RKO (cell line): ENCODE data around the gene CHST8.
"Not testable (repeated sequence)": the region's sequence is repeated elsewhere in the genome, so short reads cannot be mapped to it uniquely, and the experiment has no call there.

ENCODE experiments used
- DNase-seq: peaks from one replicate; pipeline ENCODE4 v3.0.0-alpha.2; 2016; ENCODE audit warnings: low spot score

The CHST8 gene

GRCh38 chr19:33690378-33691029 is 68.8 kb downstream of the CHST8 start:
- DNase-seq: no peak

- DNase-seq: no peak
Measured at GRCh38 chr19:33691030-33691427, 69.3 kb downstream of the CHST8 start.

- DNase-seq: no peak
Measured at GRCh38 chr19:33691736-33692135, 70.0 kb downstream of the CHST8 start.

GRCh38 chr19:33693678-33694077 is 71.9 kb downstream of the CHST8 start:
- DNase-seq: no peak

GRCh38 chr19:33695547-33695946 is 73.8 kb downstream of the CHST8 start:
- DNase-seq: not testable (repeated sequence)

GRCh38 chr19:33697766-33698165 is 76.0 kb downstream of the CHST8 start:
- DNase-seq: no peak

GRCh38 chr19:33698576-33699435 is 77.1 kb downstream of the CHST8 start:
- DNase-seq: no peak

- no peak for DNase-seq
Measured at GRCh38 chr19:33699754-33700407, 78.1 kb downstream of the CHST8 start.

- DNase-seq: no peak
Measured at GRCh38 chr19:33700408-33701013, 78.8 kb downstream of the CHST8 start.

GRCh38 chr19:33701565-33701964 is 79.8 kb downstream of the CHST8 start:
- no peak for DNase-seq

- no peak for DNase-seq
Measured at GRCh38 chr19:33702606-33703437, 81.1 kb downstream of the CHST8 start.

- DNase-seq: no peak
Measured at GRCh38 chr19:33703438-33703750, 81.6 kb downstream of the CHST8 start.

- DNase-seq: no peak
Measured at GRCh38 chr19:33703821-33704220, 82.1 kb downstream of the CHST8 start.

GRCh38 chr19:33704271-33704670 is 82.5 kb downstream of the CHST8 start:
- DNase-seq: no peak

- no peak for DNase-seq
Measured at GRCh38 chr19:33705090-33705847, 83.5 kb downstream of the CHST8 start.

GRCh38 chr19:33705860-33706259 is 84.1 kb downstream of the CHST8 start:
- no peak for DNase-seq

GRCh38 chr19:33706631-33707030 is 84.9 kb downstream of the CHST8 start:
- DNase-seq: no peak

- no peak for DNase-seq
Measured at GRCh38 chr19:33712268-33712667, 90.5 kb downstream of the CHST8 start.

- DNase-seq: no peak
Measured at GRCh38 chr19:33713194-33713593, 91.4 kb downstream of the CHST8 start.

GRCh38 chr19:33714149-33714548 is 92.4 kb downstream of the CHST8 start:
- DNase-seq: no peak

GRCh38 chr19:33715462-33715861 is 93.7 kb downstream of the CHST8 start:
- no peak for DNase-seq
